MG63 (cell line): ENCODE measurements around the gene CLSTN2. TPM values are rescaled to one million over a fixed set of nuclear protein-coding genes. Genes with fewer than 3 reads are reported as not detected.

ENCODE experiments used
- DNase-seq: peaks from one replicate; pipeline ENCODE4 v3.0.0-alpha.2; 2020
- H3K27me3 ChIP-seq: fragments of 250-450 bp; sonication (Bioruptor Pico); 2 replicates; pipeline ENCODE4 v1.5.1; 2020; ENCODE audit warnings: mild to moderate bottlenecking, moderate library complexity
- H3K36me3 ChIP-seq: fragments of 250-450 bp; sonication (Bioruptor Pico); 2 replicates; pipeline ENCODE4 v1.5.1; 2020; ENCODE audit warnings: mild to moderate bottlenecking, moderate library complexity
- H3K4me3 ChIP-seq: fragments of 250-450 bp; sonication (Bioruptor Pico); 2 replicates; pipeline ENCODE4 v1.5.1; 2020; ENCODE audit warnings: mild to moderate bottlenecking, moderate library complexity
- H3K9me3 ChIP-seq: fragments of 250-450 bp; sonication (Bioruptor Pico); 2 replicates; pipeline ENCODE4 v1.5.1; 2020; ENCODE audit warnings: mild to moderate bottlenecking, moderate library complexity
- total RNA-seq: library from RNA; depleted of rRNA; stranded (reverse); fragments of >200 nt; shearing (Covaris generic); gene quantifications from 2 replicates; pipeline ENCODE4 v1.2.3, GENCODE V29; 2014; ENCODE audit warnings: low replicate concordance

Gene CLSTN2
- total RNA-seq, 1 experiment from 2014 or later, result 1.7 TPM

GRCh38 chr3:140505213-140505612 lies 570.2 kb downstream of the CLSTN2 start:
- H3K4me3 ChIP-seq, result no peak overlapping the region
- peaks cover 12% of the 10 kb centered on the region for H3K27me3 ChIP-seq
- DNase-seq, result no peak
- H3K9me3 ChIP-seq, result no peaks in the 10 kb centered on the region
- H3K36me3 ChIP-seq, result no peaks in the 10 kb centered on the region

GRCh38 chr3:140505876-140506275 lies 570.9 kb downstream of the CLSTN2 start:
- H3K36me3 ChIP-seq, result no peaks in the 10 kb centered on the region
- no peak for DNase-seq
- H3K9me3 ChIP-seq, result no peaks in the 10 kb centered on the region
- H3K4me3 ChIP-seq, result no peak overlapping the region
- peaks cover 13% of the 10 kb centered on the region for H3K27me3 ChIP-seq

- H3K4me3 ChIP-seq, result no peak overlapping the region
- peaks cover 16% of the 10 kb centered on the region for H3K27me3 ChIP-seq
- no peak for DNase-seq
- H3K36me3 ChIP-seq, result no peaks in the 10 kb centered on the region
- H3K9me3 ChIP-seq, result no peaks in the 10 kb centered on the region
Observed at GRCh38 chr3:140508550-140508949, 573.6 kb downstream of the CLSTN2 start.

- DNase-seq, result no peak
- Histone ChIP-seq H3K27me3 (peaks cover 18% of the 10 kb centered on the region), H3K9me3 (no peaks in the 10 kb centered on the region)
Observed at GRCh38 chr3:140509534-140509933, 574.5 kb downstream of the CLSTN2 start.

GRCh38 chr3:140510303-140510861 lies 575.4 kb downstream of the CLSTN2 start:
- H3K27me3 ChIP-seq, result peaks cover 20% of the 10 kb centered on the region
- no peaks in the 10 kb centered on the region for H3K36me3 ChIP-seq
- no peak overlapping the region for H3K4me3 ChIP-seq
- no peak for DNase-seq
- H3K9me3 ChIP-seq, result no peaks in the 10 kb centered on the region

More at GRCh38 chr3:140509534-140509933, 574.5 kb downstream of the CLSTN2 start:
- no peak overlapping the region for H3K4me3 ChIP-seq
- no peaks in the 10 kb centered on the region for H3K36me3 ChIP-seq

- no peak overlapping the region for H3K4me3 ChIP-seq
- H3K27me3 ChIP-seq, result peaks cover 9% of the 10 kb centered on the region; the same call in 1 of the 2 replicates
- no peaks in the 10 kb centered on the region for H3K36me3 ChIP-seq
- no peaks in the 10 kb centered on the region for H3K9me3 ChIP-seq
- DNase-seq, result no peak
Observed at GRCh38 chr3:140521751-140522445, 586.9 kb downstream of the CLSTN2 start.

- no peaks in the 10 kb centered on the region for H3K9me3 ChIP-seq
- no peak for DNase-seq
- peaks cover 11% of the 10 kb centered on the region; the same call in 1 of the 2 replicates for H3K27me3 ChIP-seq
- H3K36me3 ChIP-seq, result no peaks in the 10 kb centered on the region
- H3K4me3 ChIP-seq, result no peak overlapping the region
Observed at GRCh38 chr3:140522653-140523380, 587.8 kb downstream of the CLSTN2 start.

GRCh38 chr3:140523600-140523999 lies 588.6 kb downstream of the CLSTN2 start:
- H3K9me3 ChIP-seq, result no peaks in the 10 kb centered on the region
- peaks cover 11% of the 10 kb centered on the region; the same call in 1 of the 2 replicates for H3K27me3 ChIP-seq
- no peak for DNase-seq
- no peak overlapping the region for H3K4me3 ChIP-seq
- no peaks in the 10 kb centered on the region for H3K36me3 ChIP-seq

- H3K27me3 ChIP-seq, result peaks cover 11% of the 10 kb centered on the region; the same call in 1 of the 2 replicates
- no peaks in the 10 kb centered on the region for H3K36me3 ChIP-seq
- no peak for DNase-seq
- no peak overlapping the region for H3K4me3 ChIP-seq
- H3K9me3 ChIP-seq, result no peaks in the 10 kb centered on the region
Observed at GRCh38 chr3:140527156-140527555, 592.2 kb downstream of the CLSTN2 start.

- Histone ChIP-seq H3K9me3 (no peaks in the 10 kb centered on the region), H3K27me3 (peaks cover 11% of the 10 kb centered on the region; the same call in 1 of the 2 replicates), H3K36me3 (no peaks in the 10 kb centered on the region), H3K4me3 (no peak overlapping the region)
- DNase-seq, result peak; percentile 55
Observed at GRCh38 chr3:140529096-140529495, 594.1 kb downstream of the CLSTN2 start.

GRCh38 chr3:140529558-140529957 lies 594.6 kb downstream of the CLSTN2 start:
- no peaks in the 10 kb centered on the region for H3K36me3 ChIP-seq
- H3K9me3 ChIP-seq, result peaks cover 3% of the 10 kb centered on the region; the same call in 1 of the 2 replicates
- H3K4me3 ChIP-seq, result no peak overlapping the region
- no peak for DNase-seq
- H3K27me3 ChIP-seq, result peaks cover 11% of the 10 kb centered on the region; the same call in 1 of the 2 replicates

- Histone ChIP-seq H3K27me3 (peaks cover 6% of the 10 kb centered on the region; the same call in 1 of the 2 replicates), H3K36me3 (no peaks in the 10 kb centered on the region), H3K9me3 (peaks cover 3% of the 10 kb centered on the region; the same call in 1 of the 2 replicates), H3K4me3 (no peak overlapping the region)
- DNase-seq, result no peak
Observed at GRCh38 chr3:140530131-140530530, 595.1 kb downstream of the CLSTN2 start.

GRCh38 chr3:140530603-140531002 lies 595.6 kb downstream of the CLSTN2 start:
- no peak overlapping the region for H3K4me3 ChIP-seq
- no peak for DNase-seq
- H3K9me3 ChIP-seq, result peaks cover 3% of the 10 kb centered on the region; the same call in 1 of the 2 replicates
- no peaks in the 10 kb centered on the region for H3K36me3 ChIP-seq
- peaks cover 4% of the 10 kb centered on the region; the same call in 1 of the 2 replicates for H3K27me3 ChIP-seq

GRCh38 chr3:140532793-140533330 lies 597.9 kb downstream of the CLSTN2 start:
- Histone ChIP-seq H3K36me3 (no peaks in the 10 kb centered on the region), H3K4me3 (no peak overlapping the region), H3K9me3 (peaks cover 3% of the 10 kb centered on the region; the same call in 1 of the 2 replicates), H3K27me3 (no peaks in the 10 kb centered on the region)
- no peak for DNase-seq

GRCh38 chr3:140536926-140537726 lies 602.1 kb downstream of the CLSTN2 start:
- no peak overlapping the region for H3K4me3 ChIP-seq
- H3K9me3 ChIP-seq, result peaks cover 3% of the 10 kb centered on the region; the same call in 1 of the 2 replicates
- no peak for DNase-seq
- H3K27me3 ChIP-seq, result no peaks in the 10 kb centered on the region
- no peaks in the 10 kb centered on the region for H3K36me3 ChIP-seq

GRCh38 chr3:140537727-140538082 lies 602.7 kb downstream of the CLSTN2 start:
- H3K4me3 ChIP-seq, result no peak overlapping the region

More at GRCh38 chr3:140537727-140538082, 602.7 kb downstream of the CLSTN2 start:
- H3K36me3 ChIP-seq, result no peaks in the 10 kb centered on the region
- no peaks in the 10 kb centered on the region for H3K27me3 ChIP-seq
- H3K9me3 ChIP-seq, result peaks cover 3% of the 10 kb centered on the region; the same call in 1 of the 2 replicates
- DNase-seq, result no peak
